ENCODE results near the gene TRDMT1.

GRCh38 chr10:17196045-17196444, 5.4 kb downstream of the TRDMT1 start:
- TF ChIP-seq CTCF (IDR thresholded peaks at IDR 0.05) (no peak), POLR2A (IDR thresholded peaks at IDR 0.05) (no peak)

Measured in transverse colon (tissue), 3 donors.